HG03442 (cell line): ENCODE results near the gene UBE2K.
"Not testable (repeated sequence)": the region's sequence is repeated elsewhere in the genome, so short reads cannot be mapped to it uniquely, and the experiment has no call there.

Experiments
- ATAC-seq: cut with Tn5 transposase; IDR thresholded peaks from one replicate; pipeline ENCODE4 v1.9.1; 2021; ENCODE audit warnings: mild to moderate bottlenecking, moderate library complexity; ENCODE audit not compliant: unreplicated experiment

UBE2K gene, protein sequence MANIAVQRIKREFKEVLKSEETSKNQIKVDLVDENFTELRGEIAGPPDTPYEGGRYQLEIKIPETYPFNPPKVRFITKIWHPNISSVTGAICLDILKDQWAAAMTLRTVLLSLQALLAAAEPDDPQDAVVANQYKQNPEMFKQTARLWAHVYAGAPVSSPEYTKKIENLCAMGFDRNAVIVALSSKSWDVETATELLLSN

DNA sequence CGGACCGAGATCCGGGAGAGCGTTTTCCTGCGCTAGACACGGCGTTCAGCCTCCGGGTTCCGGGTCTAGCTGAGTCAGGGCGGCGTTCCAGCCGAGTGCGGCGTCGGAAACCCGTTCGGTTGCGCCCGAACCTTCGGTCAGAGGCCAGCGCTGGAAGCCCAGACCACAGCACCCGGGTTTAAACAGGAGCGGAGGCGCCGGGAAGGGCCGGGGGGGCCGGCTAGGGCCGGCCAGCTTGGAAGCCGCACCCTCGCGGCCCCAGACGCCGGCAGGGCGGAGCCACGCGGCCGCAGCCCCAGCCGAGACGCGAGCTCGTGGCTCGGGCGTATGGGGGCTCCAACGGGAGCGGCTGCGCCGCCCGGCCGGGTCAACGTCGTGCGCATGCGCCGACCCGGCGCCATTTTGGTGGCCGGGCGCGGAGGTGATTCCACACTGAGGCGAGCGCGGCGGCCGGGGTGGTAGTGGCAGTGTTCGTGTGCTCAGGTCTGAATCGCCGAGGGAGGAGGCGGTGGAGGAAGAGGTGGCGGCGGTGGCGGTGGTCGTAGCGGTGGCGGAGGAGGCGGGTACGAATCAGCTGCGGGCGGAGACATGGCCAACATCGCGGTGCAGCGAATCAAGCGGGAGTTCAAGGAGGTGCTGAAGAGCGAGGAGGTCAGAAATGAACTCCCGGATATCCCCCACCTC is at the start of gene UBE2K:
Gene UBE2K, plus strand, starts transcription at position 397 of the 684 bp plus-strand sequence. Its CDS starts 192 bp downstream, at position 589.
- peak; percentile 85 for ATAC-seq

DNA sequence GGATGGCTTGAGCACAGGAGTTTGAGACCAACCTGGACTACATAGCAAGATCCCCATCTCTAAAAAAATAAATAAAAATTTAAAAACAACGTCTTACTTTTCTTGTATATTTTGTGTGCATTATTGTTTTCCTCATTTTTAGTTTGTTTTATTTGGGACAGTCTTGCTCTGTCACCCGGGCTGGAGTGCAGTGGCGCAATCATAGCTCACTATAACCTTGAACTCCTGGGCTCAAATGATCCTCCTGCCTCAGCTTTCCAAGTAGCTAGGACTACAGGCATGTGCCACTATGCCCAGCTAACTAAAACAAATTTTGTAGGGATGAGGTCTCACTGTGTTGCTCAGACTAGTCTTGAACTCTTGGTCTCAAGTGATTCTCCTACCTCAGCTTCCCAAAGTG is 49.7 kb upstream of the UBE2K start:
- ATAC-seq: no peak

DNA sequence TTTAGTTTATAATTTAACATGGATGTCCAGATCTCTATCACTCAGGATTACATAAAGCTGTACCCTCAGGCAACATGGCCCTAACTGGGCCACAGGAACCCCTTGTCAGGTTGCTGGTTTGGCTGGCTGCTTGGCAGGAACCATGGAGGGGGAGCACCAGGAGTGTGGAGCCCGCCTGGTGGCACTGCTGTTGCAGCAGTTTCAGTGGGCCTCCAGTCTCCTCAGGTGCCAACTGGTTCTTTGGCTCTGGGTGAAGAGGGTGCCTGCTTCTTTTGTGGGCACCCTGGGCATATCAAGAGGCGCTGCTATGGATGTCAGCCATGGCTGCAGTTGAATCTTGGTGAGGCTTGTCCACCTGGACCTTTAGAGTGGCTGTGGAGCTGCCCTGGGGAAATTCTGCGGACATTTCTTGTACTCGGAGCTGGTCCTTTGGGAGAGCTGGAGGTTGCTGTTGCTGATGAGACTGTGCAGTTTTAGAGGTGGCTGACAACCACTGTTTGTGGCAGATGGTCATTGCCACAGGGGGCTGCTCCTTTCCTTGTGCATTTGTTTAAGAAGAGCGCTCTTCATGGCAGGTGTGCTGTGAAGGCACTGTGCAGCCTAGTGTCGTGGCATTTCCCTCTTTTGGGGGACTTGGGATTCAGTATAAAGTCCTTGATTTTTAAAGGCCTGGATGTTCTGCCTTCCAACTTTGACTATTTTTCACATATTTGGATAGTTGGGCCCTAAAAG is 48.9 kb upstream of the UBE2K start:
- no peak for ATAC-seq

DNA sequence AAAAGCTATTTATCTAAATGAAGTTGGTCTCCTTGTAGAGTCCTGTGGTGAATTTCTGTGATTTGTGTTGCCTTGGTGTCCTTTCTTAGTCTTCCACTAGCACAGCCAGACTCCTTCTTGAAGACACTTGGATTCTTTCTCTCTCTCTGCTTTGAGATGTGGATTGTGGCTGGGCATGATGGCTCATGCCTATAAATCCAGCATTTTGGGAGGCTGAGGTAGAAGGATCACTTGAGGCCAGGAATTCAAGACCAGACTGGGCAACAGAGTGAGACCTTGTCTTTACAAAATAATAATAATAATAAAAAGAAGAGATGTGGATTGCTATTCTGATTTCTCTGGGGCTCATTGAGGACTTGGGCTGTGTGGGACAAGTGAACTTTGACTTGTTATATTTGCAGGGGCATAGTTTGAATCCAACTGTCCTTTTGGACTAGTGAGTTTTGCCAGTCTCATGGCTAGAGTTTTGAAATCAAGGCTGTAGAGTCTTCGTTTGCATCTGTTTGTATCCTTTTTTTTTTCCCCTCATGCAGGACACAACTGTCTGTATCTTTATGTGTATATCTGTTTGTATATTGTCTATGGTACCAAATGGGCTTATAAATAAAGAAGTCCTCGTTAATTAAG is 48.2 kb upstream of the UBE2K start:
- no peak for ATAC-seq

DNA sequence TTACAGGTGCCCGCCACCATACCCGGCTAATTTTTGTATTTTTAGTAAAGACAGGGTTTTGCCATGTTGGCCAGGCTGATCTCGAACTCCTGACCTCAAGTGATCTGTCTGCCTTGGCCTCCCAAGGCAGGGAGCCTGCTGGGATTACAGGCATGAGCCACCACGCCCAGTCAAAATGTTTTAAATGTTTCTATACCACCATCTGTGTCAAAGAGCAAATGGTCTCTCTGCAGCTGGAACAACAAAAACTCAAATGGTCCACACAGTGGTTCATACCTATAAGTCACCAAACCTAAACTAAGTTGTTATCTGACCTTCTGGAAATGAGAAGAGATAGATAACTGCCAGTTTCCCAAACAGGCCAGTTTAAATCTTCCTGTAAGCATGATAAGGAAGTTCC is 46.4 kb upstream of the UBE2K start:
- ATAC-seq: not testable (repeated sequence)

DNA sequence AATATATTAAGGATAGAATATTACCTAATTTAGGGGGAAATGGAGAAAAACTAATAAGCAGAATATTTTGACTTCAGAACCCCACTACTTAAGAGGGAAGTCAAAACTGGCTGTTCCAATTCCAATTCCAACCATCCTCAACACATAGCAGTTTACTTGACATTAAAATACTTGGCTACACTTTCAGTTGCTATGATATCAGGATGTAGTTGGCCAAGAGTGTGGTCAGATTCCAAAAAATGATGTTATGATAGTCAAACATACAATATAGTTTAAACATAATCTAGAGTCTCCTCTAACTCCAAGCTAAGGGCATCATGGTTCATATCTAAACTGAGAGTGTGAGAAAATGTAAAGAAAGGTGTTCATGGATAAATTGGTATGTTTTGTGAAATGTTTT is 42.7 kb upstream of the UBE2K start:
- ATAC-seq: no peak

DNA sequence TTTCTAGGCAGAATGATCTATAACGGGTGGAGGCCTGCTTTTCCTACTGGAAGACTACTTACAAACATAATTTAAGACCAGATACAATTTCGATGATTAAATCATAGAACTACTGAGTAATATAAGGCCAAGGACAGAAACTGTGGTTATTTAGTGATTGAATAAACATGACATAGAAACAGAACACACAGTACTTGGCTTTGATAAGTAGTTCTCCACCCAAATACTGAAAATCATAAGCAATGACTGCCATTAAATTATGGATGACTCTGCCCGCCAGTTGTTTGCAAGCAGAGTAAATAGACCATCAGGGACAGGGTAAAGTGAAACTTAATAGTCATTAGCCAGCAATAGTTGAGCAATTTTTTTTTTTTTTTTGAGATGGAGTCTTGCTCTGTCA is 42.1 kb upstream of the UBE2K start:
- no peak for ATAC-seq

DNA sequence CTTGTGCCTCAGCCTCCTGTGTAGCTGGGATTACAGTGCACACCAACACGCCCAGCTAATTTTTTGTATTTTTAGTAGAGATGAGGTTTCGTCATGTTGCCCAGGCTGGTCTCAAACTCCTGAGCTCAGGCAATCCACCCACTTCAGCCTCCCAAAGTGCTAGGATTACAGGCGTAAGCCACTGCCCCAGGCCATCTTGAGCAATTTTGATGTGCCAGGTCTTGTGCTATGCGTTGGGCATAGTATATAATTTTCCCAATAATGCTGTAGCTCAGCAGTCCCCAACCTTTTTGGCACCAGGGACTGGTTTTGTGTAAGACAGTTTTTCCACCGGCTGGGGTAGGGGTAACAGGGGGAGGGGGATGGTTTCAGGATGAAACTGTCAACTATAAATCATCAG is 41.3 kb upstream of the UBE2K start:
- not testable (repeated sequence) for ATAC-seq

DNA sequence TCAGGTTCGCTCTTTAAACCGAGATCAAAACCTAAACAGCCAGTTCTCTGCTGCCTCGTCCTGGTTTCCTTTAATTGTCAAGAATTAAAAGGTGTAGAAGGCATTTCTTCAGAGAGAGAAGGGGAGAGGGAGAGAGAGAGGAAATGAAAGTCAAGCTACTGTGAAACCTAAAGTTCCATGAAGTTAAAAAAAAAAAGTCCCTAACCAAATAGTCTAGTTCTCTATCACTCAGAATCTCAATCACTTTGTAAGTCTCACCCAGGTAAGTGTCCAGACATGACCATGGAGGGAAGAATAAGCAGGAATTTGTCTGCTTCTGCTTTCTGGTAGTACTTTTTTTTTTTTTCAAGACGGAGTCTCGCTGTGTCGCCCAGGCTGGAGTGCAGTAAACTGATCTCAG is 40.5 kb upstream of the UBE2K start:
- ATAC-seq: peak; percentile 83

DNA sequence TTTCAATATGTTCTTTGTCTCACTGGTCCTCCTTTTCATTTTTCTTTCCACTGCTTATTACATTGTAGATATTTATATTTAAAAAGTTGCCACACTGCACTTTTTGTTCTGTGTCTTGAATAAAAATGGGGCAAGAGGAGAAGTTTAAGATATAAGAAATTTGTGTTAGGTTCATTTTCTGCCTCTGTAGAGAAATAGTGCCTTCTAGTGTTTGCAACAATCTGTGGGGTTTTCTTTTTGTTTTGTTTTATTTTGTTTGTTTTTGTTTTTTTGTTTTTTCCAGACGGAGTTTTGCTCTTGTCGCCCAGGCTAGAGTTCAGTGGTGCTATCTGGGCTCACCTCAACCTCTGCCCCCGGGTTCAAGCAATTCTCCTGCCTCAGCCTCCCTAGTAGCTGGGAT is 39.2 kb upstream of the UBE2K start:
- no peak for ATAC-seq

DNA sequence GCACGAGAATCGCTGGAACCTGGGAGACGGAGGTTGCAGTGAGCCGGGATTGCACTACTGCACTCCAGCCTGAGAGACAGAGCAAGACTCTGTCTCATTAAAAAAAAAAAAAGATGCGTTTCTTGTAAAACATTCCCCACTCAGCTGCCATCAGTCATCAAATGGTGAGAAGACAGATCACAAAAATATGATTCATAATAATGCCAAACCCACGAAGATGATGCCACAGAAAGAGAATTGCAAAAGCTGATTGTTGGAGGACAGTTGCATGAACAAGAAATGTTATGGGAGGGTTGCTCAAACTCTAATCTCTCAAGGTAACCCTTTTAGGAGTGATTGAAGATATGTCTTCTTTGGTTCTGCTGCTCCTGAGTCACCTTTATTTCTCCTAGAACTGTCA is 37.9 kb upstream of the UBE2K start:
- no peak for ATAC-seq

DNA sequence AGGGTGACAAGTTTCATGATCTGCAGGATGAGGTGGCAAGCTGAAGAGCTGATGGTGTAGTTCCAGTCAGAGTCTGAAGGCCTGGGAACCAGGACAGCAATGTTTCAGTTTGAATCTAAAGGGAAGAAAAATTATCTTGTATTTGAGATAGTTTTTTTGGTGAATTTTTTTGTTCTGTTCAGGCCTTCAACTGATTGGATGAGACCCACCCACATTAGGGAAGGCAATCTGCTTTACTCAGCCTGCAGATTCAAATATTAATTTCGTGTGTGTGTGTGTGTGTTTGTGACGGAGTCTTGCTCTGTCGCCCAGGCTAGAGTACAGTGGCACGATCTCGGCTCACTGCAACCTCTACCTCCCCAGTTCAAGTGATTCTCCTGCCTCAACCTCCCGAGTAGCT is 37.2 kb upstream of the UBE2K start:
- no peak for ATAC-seq

DNA sequence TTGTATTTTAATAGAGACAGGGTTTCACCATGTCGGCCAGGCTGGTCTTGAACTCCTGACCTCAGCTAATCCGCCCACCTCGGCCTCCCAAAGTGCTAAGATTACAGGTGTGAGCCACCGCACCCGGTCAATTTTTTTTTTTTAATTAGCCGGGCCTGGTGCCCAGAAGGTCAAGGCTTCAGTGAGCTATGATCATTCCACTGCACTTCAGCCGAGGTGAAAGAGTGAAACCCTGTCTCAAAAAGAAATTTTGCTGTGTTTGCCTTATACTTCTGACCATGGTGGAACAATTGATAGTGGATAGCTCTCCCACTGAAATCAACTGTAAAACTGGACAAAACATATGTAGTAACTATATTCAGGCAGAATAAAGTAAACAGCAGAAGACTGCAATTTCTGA is 35.3 kb upstream of the UBE2K start:
- ATAC-seq: no peak

DNA sequence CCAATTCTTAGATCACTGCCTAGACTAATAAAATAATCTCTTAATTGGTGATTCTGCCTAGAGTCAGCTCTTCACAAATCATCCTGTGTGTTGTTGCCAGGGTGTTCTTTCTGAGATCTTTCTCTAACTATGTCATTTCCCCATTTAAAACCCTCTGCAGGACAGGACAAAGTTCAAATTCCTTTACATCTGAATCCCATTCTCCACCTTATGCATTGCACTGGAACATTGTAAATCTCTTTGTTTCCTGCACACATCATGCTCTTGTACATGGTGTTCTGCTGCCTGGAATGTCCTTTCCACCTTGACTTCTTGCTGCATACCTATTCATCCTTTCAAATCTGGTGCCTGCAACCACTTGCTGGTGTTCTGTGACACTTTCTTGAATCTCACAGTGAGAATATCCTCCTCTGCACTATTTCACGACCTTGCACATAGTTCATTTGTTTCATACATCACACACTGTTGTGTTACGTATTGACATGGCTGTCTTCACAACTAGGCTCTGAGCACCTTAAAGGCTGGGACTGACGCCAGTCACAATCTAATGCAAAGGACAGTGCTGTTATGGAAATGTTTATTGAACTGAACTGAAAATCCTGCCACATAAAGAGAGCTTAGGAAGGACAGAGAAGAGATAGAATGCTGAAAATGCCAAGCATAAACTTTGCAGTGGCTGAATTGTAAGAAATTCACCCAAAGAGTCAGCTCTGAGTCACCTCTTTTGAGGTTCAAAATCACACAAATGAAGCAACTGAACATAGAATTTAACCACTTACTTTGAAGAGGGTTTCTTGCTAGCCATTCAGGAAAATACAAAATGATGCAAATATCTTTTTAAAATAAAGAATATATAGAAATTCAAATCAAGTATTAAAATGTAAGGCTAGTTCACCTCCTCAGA is 32.9 kb upstream of the UBE2K start:
- no peak for ATAC-seq

DNA sequence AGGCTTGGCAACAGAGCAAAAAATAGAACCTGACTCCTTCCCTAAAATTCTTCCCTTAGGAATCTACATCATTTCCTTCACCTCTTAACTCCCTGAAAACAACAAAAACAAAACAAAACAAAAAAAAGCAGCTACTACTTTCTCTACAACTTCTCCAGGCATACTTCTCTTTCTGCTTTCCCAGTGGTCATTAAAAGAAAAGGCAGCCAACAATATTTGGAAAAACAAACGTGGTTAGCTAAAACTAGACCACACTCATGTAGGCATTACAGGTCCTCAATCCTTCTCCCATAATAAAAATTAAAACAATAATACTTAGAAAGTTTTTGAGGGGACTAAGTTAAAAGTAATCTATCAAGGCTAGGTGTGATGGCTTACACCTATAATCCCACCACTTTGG is 30.2 kb upstream of the UBE2K start:
- no peak for ATAC-seq

DNA sequence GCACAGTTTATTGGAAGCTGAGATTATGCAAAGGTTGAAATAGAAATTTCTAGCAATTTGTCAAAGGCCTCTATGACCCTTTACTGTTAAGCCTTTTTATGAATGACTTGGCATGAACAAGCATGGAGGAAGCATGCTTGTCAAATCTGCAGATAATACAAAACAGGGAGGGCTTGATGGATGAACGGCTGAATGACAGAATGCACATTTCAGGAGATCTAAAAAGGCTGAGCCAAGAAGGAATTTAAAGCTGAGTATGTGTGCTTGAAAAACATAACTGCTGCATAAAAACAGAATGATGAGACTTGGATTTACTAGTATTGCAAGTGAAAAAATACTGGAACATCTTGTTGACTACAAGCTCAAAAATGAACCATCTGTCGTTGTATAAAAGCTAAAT is 29.0 kb upstream of the UBE2K start:
- ATAC-seq: no peak

DNA sequence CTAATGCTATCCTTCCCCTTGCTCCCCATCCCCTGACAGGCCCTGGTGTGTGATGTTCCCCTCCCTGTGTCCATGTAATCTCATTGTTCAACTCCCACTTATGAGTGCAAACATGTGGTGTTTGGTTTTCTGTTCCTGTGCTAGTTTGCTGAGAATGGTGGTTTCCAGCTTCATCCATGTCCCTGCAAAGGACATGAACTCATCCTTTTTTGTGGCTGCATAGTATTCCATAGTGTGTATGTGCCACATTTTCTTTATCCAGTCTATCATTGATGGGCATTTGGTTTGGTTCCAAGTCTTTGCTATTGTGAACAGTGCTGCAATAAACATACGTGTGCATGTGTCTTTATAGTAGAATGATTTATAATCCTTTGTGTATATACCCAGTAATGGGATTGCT is 27.6 kb upstream of the UBE2K start:
- not testable (repeated sequence) for ATAC-seq

DNA sequence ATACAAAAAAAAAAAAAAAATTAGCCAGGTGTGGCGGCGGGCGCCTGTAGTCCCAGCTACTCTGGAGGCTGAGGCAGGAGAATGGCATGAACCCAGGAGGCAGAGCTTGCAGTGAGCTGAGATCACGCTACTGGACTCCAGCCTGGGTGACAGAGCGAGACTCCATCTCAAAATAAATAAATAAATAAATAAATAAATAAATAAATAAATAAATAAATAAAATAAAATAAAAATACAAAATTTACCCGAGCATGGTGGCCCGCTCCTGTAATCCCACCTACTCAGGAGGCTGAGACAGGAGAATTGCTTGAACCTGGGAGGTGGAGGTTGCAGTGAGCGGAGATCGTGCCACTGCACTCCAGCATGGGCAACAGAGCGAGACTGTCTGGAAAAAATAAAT is 22.3 kb upstream of the UBE2K start:
- not testable (repeated sequence) for ATAC-seq

DNA sequence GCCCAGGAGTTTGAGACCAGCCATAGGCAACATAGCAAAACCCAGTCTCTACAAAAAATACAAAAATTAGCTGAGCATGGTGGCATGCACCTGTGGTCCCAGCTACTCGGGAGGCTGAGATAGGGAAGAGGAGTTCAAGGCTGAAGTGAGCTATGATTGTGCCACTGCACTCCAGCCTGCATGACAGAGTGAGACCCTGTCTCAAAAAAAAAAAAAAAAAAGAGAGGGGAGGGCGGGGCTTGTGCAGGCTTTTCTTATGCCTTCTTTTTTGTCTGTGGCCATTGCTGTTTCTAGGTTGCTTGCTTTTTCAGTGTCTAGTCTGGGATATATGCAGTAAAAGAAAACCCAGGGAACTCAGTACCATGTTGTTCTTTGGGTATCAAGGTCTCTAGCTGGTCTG is 16.9 kb upstream of the UBE2K start:
- not testable (repeated sequence) for ATAC-seq

DNA sequence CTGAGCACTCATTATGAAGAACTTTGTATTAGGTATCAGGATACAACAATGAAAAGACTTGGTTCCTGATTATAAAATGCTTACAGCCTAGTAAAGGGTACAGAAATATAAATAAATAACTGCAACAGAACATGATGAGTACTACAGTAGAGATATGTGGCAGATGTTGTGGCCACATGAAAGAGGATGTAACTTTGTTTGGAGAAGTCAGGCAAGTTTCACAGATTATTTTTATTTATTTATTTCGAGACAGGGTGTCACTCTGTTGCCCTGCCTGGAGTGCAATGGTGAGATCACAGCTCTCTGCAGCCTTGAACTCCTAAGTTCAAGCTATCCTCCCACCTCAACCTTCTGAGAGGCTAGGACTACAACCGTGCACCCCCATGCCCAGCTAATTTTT is 15.8 kb upstream of the UBE2K start:
- peak; percentile 74 for ATAC-seq

DNA sequence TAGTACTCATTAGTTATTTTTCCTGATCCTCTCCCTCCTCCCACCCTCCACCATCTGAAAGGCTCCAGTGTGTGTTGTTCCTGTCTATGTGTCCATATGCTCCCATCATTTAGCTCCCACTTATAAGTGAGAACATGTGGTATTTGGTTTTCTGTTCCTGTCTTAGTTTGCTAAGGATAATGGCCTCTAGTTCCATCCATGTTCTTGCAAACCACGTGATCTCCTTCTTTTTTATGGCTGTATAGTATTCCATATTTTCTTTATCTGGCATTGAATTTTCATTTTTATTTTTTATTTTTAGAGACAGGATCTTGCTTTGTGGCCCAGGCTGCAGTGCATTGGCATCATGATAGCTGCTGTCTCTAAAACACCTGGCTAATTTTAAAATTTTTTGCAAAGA is 11.9 kb upstream of the UBE2K start:
- ATAC-seq: no peak
